ENCODE measurements around the gene ZMAT5.

DNA sequence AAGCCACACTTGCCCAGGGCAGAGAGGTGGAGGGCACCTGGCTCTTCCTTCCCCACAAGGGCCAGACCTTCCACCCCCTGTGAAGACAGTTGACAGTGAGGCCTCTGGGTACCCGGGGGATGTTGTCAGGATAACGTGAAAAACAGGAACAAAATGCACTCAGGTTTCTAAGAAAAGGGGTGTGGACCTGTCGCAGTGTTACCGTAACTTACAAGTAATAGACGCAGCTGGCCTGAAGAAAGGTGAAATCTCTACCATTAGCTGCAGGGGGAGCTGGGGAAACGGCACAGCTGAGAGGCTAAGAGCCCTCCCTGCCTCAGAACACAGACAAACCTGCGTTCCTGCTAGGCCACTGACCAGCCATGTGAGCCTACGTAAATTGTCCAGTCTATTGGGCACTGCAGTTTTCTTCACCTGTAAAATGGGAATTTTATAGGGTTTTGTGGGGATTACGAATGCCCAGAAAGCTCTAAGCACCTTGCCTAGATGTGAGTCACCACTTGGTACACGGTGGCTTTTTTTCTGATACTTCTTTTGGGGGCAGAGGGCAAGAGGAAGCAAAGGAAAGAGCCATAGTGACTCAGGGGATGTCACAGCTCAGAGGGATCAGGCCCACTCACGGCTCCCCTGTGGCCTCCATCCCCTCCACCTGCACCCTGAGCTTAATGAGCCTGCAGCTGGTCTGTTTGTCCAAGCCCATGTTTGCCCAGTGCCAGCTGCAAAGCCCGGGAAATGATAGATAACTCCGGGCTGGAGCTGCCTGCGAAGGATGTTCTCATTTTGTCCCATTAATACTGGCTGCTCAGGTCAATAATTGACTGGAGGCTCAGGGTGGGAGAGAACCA, 65.4 kb downstream of the ZMAT5 start:
- TF ChIP-seq, protein P1, sequence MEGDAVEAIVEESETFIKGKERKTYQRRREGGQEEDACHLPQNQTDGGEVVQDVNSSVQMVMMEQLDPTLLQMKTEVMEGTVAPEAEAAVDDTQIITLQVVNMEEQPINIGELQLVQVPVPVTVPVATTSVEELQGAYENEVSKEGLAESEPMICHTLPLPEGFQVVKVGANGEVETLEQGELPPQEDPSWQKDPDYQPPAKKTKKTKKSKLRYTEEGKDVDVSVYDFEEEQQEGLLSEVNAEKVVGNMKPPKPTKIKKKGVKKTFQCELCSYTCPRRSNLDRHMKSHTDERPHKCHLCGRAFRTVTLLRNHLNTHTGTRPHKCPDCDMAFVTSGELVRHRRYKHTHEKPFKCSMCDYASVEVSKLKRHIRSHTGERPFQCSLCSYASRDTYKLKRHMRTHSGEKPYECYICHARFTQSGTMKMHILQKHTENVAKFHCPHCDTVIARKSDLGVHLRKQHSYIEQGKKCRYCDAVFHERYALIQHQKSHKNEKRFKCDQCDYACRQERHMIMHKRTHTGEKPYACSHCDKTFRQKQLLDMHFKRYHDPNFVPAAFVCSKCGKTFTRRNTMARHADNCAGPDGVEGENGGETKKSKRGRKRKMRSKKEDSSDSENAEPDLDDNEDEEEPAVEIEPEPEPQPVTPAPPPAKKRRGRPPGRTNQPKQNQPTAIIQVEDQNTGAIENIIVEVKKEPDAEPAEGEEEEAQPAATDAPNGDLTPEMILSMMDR (optimal IDR thresholded peaks at IDR 0.05 in 1 of 3, IDR thresholded peaks at IDR 0.05 in 1 of 3, conservative IDR thresholded peaks at IDR 0.05 in 1 of 3; ENCODE audit: extremely low read depth in 1 of 3, insufficient read depth in 2 of 3, low read length in 3 of 3): peak; percentile 45 to 72 (median 69)
- TF ChIP-seq EZH2 (IDR thresholded peaks at IDR 0.05; ENCODE audit: low read length): no peak
